Effector CD4-positive, alpha-beta T cell (primary cell): ENCODE data around the gene CDC25B.
A peak's percentile ranks its signal among the peaks of the same experiment; 100 is the strongest.
"Not testable (repeated sequence)": the region's sequence is repeated elsewhere in the genome, so short reads cannot be mapped to it uniquely, and the experiment has no call there.

ENCODE experiments used
- DNase-seq: peaks from one replicate; pipeline ENCODE4 v3.0.0-alpha.2; 2020

Gene CDC25B

DNA sequence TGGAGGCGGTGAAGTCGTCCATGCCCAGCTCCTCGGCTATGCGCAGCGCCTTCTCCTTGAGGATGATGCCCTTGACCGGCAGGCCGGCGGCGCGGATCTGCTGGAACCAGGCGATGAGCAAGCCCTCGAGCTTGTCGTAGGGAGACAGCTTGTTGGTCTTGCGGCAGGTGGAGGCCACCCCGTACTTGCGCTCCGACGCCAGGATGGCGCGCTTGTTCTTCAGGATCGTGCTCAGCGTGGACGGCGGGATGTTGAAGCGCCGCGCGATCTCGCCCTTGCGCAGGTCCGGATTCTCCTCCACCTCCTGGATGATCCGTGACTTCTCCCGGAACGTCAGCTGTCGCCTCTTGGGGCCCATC, 10.0 kb upstream of the CDC25B start:
- DNase-seq: peak; percentile 36

DNA sequence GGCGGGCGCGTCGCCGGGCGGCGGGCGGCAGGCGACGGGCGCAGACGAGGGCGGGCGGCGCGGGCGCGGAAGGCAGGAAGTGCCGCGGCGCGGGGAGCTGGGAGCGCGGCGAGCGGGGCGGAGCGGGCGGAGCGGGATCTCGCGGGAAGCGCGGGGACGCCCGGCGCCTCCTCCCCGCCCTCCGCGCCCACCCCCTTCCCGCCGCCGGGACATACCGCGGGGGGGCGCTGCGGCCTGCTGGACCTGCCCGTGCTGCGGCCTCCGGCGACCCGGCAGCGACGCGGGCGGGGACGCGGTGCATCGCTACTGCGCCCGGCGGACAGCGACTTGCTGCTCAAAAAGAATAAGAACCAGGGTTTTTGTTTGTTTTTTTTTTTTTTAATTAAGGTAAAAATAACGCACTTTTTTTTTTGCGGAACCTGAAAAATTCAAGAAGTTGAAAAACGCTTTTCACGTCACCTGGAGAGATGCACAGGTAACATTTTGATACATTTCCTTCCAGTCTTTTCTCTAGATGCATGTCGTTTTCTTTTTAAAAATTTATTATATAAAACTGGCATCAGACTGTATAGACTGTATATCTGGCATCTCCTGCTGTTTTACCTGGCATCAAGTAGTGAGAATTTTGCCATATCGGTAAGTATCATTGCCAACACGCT, 9.3 kb upstream of the CDC25B start, which contains the start of gene CENPB:
TSS of gene CENPB (minus strand) at position 76 of the 659 bp plus-strand sequence. CDS start 257 bp downstream, outside the sequence.
- peak; percentile 87 for DNase-seq

DNA sequence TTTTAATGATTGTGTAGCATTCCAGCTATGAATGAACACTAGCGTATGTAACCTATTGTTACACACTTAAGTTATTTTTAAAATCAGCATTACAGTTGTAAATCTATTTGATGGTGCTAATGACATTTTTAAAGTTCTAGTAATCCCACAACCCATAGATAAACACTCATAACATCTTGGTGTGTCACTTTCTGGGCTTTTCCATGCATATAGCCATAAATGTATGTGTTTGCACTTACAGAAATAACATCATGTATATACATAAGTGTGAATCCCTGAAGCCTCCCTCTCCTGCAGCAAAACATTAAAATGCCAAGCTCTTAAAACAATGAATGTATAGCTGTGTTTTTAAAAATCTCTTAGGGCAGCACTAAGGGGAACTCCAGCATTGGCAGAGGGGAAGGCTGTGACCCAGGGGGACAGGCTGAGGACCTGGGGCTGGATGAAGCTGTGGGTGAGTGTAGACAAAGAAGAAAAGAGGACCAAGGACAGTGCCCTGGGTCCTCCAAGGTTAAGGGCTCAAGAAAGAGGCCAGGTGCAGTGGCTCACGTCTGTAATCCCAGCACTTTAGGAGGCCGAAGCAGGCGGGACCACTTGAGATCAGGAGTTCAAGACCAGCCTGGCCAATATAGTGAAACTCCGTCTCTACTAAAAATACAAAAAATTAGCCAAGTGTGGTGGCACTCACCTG, 8.6 kb upstream of the CDC25B start:
- DNase-seq: no peak

DNA sequence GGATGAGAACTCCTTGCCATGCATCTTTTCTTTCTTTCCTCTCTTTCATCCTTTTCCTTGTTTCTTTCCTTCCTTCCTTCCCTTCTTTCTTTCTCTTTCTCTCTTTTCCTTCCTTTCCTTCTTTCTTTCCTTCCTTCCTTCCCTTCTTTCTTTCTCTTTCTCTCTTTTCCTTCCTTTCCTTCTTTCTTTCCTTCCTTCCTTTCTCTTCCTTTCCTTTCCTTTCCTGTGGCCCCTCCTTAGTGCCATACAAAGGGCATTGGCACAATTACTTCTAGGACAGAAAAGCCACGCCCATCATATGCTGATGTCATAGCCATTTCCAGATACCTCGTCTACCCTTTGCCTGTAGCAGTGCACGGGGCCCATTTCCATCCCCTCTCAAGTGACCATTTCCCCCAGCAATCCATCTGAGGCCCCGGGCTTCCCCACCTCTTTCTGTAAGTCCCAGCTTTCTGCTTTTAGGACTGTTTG, 7.4 kb upstream of the CDC25B start:
- no peak for DNase-seq

DNA sequence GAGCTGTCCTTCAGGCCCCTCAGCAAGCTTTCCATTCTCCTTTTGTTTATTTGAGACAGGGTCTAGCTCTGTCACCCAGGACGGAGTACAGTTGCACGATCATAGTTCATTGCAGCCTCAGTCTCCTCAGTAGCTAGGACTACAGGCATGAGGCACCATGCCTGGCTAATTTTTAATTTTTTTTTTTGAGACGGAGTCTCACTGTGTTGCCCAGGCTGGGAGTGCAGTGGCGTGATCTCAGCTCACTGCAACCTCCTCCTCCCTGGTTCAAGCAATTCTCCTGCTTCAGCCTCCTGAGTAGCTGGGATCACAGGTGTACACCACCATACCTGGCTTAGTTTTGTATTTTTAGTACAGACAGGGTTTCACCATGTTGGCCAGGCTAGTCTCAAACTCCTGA, 6.9 kb upstream of the CDC25B start:
- not testable (repeated sequence) for DNase-seq

DNA sequence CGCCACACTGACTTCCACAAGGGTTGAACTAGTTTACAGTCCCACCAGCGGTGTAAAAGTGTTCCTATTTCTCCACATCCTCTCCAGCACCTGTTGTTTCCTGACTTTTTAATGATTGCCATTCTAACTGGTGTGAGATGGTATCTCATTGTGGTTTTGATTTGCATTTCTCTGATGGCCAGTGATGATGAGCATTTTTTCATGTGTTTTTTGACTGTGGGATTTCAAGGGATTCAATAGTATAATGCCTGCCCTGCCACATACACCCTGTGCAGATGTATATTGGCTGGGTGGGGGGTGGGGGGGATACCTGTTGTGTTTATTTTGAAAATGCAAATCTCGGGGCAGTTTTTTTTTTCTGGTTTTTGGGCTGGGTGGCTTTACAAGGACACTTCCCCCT, 1.9 kb upstream of the CDC25B start:
- not testable (repeated sequence) for DNase-seq

DNA sequence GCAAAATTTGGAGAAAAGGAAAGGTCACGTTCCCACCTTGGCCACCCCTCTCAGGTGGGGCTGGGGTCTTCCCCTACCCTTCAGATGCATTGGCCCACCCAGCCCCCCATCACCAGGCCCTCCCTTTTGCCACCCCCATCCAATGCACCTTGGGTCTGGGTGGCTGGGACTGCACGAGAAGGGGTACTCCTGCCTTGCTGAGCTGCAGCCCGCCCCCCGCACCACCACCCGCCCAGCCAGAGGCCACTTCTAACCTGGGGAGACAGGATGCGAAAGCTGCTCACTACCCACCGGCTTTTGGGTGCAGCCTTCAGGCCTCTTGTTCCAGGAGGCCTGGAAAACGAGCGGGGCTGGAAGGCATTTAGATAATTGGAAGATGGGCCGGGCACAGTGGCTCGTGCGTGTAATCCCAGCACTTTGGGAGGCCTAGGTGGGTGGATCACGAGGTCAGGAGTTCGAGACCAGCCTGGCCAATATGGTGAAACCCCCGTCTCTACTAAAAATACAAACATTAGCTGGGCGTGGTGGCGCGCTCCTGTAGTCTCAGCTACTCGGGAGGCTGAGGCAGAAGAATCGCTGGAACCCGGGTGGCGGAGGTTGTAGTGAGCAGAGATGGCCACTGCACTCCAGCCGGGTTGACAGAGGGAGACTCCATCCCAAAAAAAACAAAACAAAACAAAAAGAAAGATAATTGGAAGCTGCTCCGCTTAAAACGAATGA, 1.2 kb upstream of the CDC25B start:
- DNase-seq: no peak

DNA sequence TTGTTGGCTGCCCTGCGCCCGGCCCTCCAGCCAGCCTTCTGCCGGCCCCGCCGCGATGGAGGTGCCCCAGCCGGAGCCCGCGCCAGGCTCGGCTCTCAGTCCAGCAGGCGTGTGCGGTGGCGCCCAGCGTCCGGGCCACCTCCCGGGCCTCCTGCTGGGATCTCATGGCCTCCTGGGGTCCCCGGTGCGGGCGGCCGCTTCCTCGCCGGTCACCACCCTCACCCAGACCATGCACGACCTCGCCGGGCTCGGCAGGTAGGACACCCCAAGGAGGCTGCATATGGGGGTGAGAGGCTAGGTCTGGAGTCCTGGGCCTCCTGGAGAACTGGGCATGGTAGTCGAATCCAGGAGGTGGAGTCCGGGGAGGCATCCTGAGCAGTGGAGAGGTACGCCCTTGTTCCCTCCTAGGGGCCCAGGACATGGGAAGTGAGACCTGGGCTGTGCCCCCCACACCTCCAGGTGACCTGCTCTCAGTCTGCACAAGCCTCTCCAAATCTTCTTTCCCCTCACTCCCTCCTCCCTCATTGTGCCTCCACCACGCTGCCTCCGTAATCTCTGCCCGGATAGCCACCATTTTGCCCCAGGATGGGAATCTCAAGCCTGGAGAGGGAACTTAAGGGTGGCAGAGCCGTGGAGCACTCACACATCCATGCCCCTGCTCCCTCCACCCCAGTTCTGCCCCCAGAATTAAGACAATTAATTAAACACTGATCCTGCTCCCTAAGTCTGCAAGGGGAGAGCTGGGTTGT, 541 bp downstream of the CDC25B start:
- DNase-seq: no peak

DNA sequence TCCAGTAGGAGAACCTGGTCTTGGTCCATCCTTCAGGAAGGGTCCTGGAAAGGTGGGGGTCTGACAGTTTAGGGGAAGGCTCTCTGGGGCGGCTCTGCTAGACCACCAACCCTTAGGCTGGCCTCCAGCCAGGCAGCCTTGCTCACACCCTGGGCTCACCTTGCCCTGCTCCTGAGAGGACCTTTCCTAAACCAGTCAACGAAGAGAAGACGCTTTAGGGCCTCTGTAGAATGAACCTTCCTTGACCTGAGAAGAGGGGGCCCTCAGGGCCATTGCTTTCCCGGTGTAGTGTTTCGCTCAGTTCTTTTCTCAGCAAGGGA, 1.1 kb downstream of the CDC25B start:
- DNase-seq: no peak

DNA sequence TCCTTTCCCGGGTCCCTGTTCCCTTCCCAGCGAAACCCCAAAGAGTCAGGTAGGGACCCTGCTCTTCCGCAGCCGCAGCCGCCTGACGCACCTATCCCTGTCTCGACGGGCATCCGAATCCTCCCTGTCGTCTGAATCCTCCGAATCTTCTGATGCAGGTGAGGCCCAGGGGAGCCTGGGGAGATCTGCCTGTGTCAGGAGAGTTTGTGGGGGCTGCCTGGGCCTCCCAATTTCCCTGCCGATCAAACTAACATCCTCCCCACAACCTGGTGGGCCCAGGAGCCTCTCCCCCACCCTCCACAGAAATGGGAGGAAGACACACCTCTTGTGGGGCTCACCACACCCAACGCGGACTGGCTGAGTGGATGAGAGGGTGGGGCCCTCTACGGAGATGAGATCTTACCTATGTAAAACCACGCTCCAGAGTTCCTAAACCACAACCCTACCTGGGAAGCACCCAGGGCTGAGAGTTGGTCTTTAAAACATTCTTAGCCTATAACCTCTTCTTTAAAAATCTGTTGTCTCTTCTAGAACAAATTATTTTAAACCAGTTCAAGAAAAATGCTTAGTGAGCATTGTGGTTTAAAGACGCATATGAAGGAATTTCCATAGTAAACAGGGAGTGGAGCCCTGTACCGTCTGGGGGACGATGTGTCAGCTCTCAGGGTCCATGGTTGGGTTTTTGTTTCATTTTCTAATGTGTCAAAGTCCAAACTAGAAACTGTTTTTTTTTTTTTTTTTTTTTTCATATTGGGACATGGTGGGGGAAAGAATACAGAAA, 1.7 kb downstream of the CDC25B start:
- DNase-seq: no peak

DNA sequence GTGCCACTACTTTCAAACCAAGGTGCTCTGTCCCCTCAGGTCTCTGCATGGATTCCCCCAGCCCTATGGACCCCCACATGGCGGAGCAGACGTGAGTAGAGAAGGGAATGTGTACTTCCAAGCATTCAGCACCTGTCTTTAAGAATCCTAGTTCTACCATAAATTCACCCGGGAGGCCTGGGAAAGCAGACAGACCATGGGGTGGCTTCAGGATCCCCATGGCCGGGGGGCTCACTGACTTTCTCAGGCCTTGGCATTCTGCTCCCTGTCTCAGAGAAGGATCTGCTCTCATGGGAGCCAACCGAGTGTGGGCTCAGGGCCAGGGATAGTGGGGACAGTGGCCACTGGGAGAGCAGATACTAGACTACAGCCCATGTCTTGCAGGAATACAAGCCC, 2.3 kb downstream of the CDC25B start:
- DNase-seq: no peak

DNA sequence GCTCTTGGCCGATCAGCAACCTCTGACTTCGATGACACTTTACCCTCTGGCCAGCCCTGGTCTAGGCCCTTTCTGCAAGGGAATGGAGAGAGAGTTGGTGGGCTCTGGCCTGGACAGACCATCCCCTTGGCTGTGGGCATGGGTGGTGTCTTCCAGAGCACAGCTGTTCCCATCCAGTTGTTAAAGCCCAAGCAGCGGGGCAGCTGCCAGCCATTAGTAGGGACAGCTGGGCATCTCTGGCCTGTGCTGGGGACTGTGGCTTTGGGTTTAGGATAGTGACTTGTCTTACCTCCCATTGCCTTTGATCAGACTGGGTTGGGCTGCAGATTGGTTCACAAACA, 2.8 kb downstream of the CDC25B start:
- DNase-seq: no peak

DNA sequence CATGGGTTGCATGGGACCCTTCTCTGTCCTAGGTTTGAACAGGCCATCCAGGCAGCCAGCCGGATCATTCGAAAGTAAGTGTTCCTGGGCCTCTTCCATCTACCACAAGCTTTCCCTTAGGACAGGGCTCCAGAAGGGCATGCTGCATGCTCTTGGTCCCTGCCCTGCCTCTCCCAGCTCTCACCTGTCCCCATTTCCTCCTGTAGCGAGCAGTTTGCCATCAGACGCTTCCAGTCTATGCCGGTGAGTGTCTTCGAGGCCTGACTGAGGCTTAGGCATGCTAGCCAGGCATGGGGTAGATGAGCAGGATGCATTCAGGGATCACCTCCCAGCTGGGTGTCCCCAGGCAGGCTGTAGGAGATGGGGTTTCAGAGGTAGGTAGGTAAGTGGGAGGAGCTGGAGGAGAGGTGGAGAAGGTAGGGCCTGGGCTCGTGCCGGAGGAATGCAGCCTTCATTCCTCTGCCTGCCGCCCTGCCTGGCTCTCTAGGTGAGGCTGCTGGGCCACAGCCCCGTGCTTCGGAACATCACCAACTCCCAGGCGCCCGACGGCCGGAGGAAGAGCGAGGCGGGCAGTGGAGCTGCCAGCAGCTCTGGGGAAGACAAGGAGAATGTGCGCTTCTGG, 4.3 kb downstream of the CDC25B start:
- DNase-seq: no peak

DNA sequence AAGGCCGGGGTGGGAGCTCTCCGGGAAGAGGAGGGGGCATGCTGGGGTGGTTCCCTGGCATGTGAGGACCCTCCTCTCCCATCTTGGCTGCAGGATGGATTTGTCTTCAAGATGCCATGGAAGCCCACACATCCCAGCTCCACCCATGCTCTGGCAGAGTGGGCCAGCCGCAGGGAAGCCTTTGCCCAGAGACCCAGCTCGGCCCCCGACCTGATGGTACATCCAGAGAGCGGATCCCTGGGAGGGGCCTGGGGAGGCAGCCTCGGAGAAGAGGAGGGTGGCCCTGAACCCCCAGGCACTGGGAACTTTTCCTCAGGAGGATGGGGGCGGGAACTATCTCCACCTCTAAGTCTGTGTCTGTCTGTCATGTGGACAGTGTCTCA, 4.8 kb downstream of the CDC25B start:
- DNase-seq: no peak

DNA sequence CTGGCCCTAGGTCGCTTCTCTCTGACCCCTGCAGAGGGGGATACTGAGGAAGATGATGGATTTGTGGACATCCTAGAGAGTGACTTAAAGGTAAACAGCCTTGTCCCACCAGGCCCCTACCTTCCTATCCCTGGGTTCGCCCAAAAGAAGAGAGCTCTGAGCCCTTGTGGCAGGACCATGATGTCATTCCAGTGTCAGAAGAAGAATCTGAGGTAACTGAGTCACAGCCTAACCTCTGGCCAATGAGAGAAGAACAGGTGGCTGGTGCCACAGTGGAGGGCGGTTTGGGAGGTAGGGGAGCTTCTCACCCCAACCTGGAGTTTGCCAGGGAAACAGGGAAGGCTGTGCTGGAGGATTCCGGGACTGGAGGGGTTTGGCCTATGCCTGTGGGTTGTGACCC, 5.2 kb downstream of the CDC25B start:
- DNase-seq: no peak

DNA sequence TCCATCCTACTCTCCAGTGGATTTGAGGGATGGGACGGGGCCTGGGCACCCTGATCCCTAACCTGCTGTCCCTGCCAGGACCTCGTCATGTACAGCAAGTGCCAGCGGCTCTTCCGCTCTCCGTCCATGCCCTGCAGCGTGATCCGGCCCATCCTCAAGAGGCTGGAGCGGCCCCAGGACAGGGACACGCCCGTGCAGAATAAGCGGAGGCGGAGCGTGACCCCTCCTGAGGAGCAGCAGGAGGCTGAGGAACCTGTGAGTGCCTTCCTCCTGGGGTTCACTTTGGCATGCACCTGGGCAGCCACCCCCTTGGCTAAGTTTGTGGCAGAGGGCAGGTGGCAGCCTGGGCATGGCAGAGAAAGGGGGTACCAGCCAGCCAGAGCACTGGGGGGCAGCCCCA, 5.7 kb downstream of the CDC25B start:
- no peak for DNase-seq

DNA sequence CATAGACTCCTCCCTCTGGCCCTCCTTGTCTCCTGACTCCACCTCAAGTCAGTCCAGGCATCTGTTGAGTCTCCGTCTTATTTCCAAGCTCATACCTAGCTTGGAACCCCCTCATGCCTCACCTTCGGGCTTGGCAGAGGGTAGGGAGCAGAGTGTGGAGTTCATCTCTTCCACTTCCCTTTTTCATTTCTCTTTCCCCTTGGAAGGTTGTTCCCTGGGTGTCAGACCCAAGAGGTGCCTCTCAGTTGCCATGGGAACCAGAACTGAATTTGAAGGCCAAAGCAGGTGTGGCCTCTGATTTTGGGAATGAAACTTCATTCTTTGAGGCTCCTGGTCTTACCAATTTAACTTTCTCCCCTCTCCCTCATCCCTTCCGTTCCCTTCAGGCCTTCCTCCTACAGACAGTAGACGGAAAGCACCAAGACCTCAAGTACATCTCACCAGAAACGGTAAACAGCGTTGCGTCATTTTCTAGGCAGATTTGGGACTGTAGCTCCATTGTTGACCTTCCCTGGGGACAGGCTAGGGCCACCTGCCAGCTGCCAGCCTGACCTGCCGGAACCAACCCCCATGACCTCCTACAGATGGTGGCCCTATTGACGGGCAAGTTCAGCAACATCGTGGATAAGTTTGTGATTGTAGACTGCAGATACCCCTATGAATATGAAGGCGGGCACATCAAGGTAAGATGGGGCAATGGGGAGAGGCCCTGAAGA, 6.6 kb downstream of the CDC25B start:
- DNase-seq: no peak

DNA sequence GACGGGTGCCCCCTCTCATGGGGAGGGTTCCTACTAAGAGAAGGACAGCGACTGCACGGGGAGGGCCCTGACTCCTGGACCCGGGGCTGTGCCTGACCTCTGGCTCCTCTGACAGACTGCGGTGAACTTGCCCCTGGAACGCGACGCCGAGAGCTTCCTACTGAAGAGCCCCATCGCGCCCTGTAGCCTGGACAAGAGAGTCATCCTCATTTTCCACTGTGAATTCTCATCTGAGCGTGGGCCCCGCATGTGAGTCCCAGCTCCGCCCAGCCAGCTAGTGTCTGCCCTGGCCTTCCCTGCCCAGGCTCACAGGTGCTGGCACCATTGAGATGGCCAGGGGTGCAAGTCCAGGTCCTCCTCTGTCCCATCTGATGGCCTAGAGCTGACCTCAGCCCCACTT, 7.2 kb downstream of the CDC25B start:
- DNase-seq: no peak

DNA sequence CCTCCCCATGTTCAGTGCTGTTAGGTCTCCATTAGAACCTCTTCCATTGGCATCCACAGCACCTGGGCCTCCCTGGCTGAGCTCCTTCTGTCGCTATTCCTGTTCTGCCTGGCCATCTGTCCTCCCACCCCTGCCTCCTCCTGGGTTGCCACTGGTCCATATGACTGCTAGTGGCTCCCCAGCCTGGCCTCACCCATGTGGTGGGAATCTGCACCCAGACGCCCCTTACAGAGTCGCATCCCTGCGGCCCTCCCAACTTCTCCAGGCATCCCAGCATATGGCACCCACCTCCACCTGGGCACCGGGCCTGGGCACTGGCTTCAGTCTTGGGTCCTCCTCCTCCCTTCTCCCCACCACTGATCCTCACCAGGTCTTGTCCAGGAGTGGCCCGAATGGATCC, 7.7 kb downstream of the CDC25B start:
- no peak for DNase-seq

DNA sequence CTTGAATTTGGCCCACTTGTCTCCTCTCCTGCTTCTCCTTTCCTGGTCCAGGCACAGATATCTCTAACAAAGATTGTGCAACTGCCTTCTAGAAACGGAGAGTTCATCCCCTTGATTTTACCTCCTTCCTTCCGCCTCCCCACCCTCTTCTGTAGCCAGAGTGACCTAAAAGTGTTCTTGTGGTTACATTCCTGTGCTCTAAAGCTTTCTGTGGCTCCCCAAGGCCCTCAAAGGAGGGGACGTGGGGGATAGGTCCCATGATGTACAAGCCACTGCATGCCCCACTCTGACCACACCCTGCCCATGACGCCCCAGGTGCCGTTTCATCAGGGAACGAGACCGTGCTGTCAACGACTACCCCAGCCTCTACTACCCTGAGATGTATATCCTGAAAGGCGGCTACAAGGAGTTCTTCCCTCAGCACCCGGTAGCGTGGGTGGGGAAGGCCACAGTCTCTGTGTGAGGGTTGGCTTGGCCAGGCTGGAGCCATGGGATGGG, 8.2 kb downstream of the CDC25B start:
- no peak for DNase-seq

DNA sequence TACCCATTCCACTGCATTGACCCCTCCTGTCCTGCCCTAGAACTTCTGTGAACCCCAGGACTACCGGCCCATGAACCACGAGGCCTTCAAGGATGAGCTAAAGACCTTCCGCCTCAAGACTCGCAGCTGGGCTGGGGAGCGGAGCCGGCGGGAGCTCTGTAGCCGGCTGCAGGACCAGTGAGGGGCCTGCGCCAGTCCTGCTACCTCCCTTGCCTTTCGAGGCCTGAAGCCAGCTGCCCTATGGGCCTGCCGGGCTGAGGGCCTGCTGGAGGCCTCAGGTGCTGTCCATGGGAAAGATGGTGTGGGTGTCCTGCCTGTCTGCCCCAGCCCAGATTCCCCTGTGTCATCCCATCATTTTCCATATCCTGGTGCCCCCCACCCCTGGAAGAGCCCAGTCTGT, 8.7 kb downstream of the CDC25B start:
- no peak for DNase-seq
